HepG2 (cell line): ENCODE results near the gene RECQL5. TPM values are rescaled to one million over a fixed set of nuclear protein-coding genes. Genes with fewer than 3 reads are reported as not detected.

Source experiments
- ATAC-seq: fragments of 200-7000 bp; cut with Tn5 transposase; 3 replicates; pipeline ENCODE4 v1.9.1; 2020; ENCODE audit warnings: mild to moderate bottlenecking, moderate library complexity
- BruUV-seq: library from RNA; stranded (reverse); fragments of 400-500 nt; replicated peaks from 2 replicates; lab custom pipeline; 2021; lab: Mats Ljungman, UMichigan
- CTCF ChIA-PET: fragments of 300-600 bp; formaldehyde crosslinking; extraction: SDS; loops from one replicate; lab custom pipeline; 2021; ENCODE audit warnings: low total read pairs, inconsistent platforms, low intra/inter-chr PET ratio; lab: Yijun Ruan, JAX
- POLR2A ChIA-PET: fragments of 350-600 bp; sonication (Branson Sonifier 250); formaldehyde crosslinking; loops from one replicate; lab custom pipeline; 2020; ENCODE audit warnings: antibody characterized with exemption, inconsistent platforms; lab: Yijun Ruan, JAX
- DNase-seq: peaks from one replicate; pipeline ENCODE4 v3.0.0-alpha.2; 2015; ENCODE audit warnings: low spot score
- FAIRE-seq: peaks from 3 replicates; lab custom pipeline; 2011; peaks lifted over from hg19 to GRCh38; lab: Jason Lieb, UNC
- H2AFZ ChIP-seq: one replicate; pipeline ENCODE4 v1.6.1; 2011; ENCODE audit warnings: low read length, inconsistent platforms
- H3K27ac ChIP-seq: fragments of 300-600 bp; 3 replicates; pipeline ENCODE4 v1.8.0; 2011; ENCODE audit warnings: mixed run types, mild to moderate bottlenecking, mixed read lengths, low read length, inconsistent platforms; ENCODE audit not compliant: insufficient read depth; ENCODE audit errors: extremely low read length
- H3K27me3 ChIP-seq, 2 experiments: fragments of 200-600 bp in 1 of 2; 2 replicates in 1 of 2; 3 replicates in 1 of 2; pipeline versions ENCODE4 v1.6.0 to v1.8.0; 2011; ENCODE audit warnings: low read length in 2 of 2, mild to moderate bottlenecking in 2 of 2, moderate library complexity in 2 of 2, inconsistent platforms in 1 of 2; ENCODE audit not compliant: insufficient read depth in 2 of 2, control insufficient read depth in 1 of 2
- H3K36me3 ChIP-seq, 2 experiments: fragments of 200-600 bp in 1 of 2; replicated peaks in 1 of 2; 2 replicates in 1 of 2; 3 replicates in 1 of 2; pipeline versions ENCODE4 v1.5.1 to v1.8.0; 2011; ENCODE audit warnings: low read length in 2 of 2, inconsistent platforms in 1 of 2; ENCODE audit not compliant: insufficient read depth in 2 of 2, control insufficient read depth in 1 of 2
- H3K4me1 ChIP-seq: 2 replicates; pipeline ENCODE4 v1.5.1; 2012; ENCODE audit warnings: low read length, inconsistent platforms; ENCODE audit not compliant: insufficient read depth
- H3K4me2 ChIP-seq: 2 replicates; pipeline ENCODE4 v1.6.0; 2011; ENCODE audit warnings: low read depth, low read length, inconsistent platforms
- H3K4me3 ChIP-seq, 3 experiments: fragments of 200-600 bp in 1 of 3; sonication (generic), shearing (Covaris generic) in 1 of 3; replicated peaks in 1 of 3; 2 replicates each; pipeline ENCODE4 v1.5.1; 2011 to 2016; ENCODE audit warnings: low read length in 3 of 3, inconsistent platforms in 2 of 3, low read depth in 2 of 3, mild to moderate bottlenecking in 2 of 3, control low read depth in 1 of 3, mixed read lengths in 1 of 3; ENCODE audit not compliant: insufficient read depth in 1 of 3
- H3K79me2 ChIP-seq: one replicate; pipeline ENCODE4 v1.6.1; 2011; ENCODE audit warnings: low read length, inconsistent platforms; ENCODE audit not compliant: insufficient read depth
- H3K9ac ChIP-seq: 2 replicates; pipeline ENCODE4 v1.6.0; 2011; ENCODE audit warnings: mild to moderate bottlenecking, low read depth, low read length, inconsistent platforms; ENCODE audit not compliant: insufficient read depth
- H3K9me3 ChIP-seq: 2 replicates; pipeline ENCODE4 v1.5.1; 2012; ENCODE audit warnings: mild to moderate bottlenecking, low read length
- H4K20me1 ChIP-seq: 2 replicates; pipeline ENCODE4 v1.6.0; 2011; ENCODE audit warnings: inconsistent platforms, mild to moderate bottlenecking, low read length, moderate library complexity; ENCODE audit not compliant: insufficient read depth
- BHLHE40 ChIP-seq: IDR thresholded peaks from 2 replicates; pipeline ENCODE4 v1.6.1; 2011; ENCODE audit warnings: low read length, improper control_type of control experiment
- GTF2F1 ChIP-seq: fragments of 150-350 bp; IDR thresholded peaks from 2 replicates; pipeline ENCODE4 v1.6.1; 2014; ENCODE audit warnings: low read length
- HMG20A ChIP-seq: IDR thresholded peaks from 2 replicates; pipeline ENCODE4 v1.6.1; 2016; ENCODE audit warnings: borderline replicate concordance
- HOXA9 ChIP-seq: sonication (generic); formaldehyde crosslinking; IDR thresholded peaks from 2 replicates; pipeline ENCODE4 v1.8.1; 2022; ENCODE audit warnings: missing genetic modification reagents, mild to moderate bottlenecking, moderate library complexity, borderline replicate concordance
- NFE2 ChIP-seq: sonication (generic); formaldehyde crosslinking; IDR thresholded peaks from 2 replicates; pipeline ENCODE4 v1.4.0; 2020; ENCODE audit warnings: missing genetic modification reagents
- RARA ChIP-seq: IDR thresholded peaks from 2 replicates; pipeline ENCODE4 v1.6.1; 2016; ENCODE audit warnings: missing genetic modification reagents, missing compliant biosample characterization
- SIX4 ChIP-seq: sonication (generic); formaldehyde crosslinking; IDR thresholded peaks from 2 replicates; pipeline ENCODE4 v1.4.0; 2020; ENCODE audit warnings: missing genetic modification reagents
- SMAD3 ChIP-seq: sonication (generic); formaldehyde crosslinking; IDR thresholded peaks from 2 replicates; pipeline ENCODE4 v1.4.0; 2020; ENCODE audit warnings: missing genetic modification reagents
- SP4 ChIP-seq: sonication (generic); formaldehyde crosslinking; IDR thresholded peaks from 2 replicates; pipeline ENCODE4 v1.8.1; 2023; ENCODE audit warnings: mild to moderate bottlenecking, missing genetic modification reagents
- ZFP62 ChIP-seq: sonication (generic); formaldehyde crosslinking; IDR thresholded peaks from 2 replicates; pipeline ENCODE4 v1.4.0; 2020; ENCODE audit warnings: missing genetic modification reagents
- ZNF354B ChIP-seq: sonication (generic); formaldehyde crosslinking; IDR thresholded peaks from 2 replicates; pipeline ENCODE4 v1.8.0; 2022; ENCODE audit warnings: mild to moderate bottlenecking, missing genetic modification reagents
- ZNF589 ChIP-seq: sonication (generic); formaldehyde crosslinking; conservative IDR thresholded peaks from 2 replicates; pipeline ENCODE4 v1.8.0; 2022; ENCODE audit warnings: mild to moderate bottlenecking, moderate library complexity, missing genetic modification reagents
- ZNF678 ChIP-seq: sonication (generic); formaldehyde crosslinking; IDR thresholded peaks from 2 replicates; pipeline ENCODE4 v1.4.0; 2020; ENCODE audit warnings: mild to moderate bottlenecking, missing genetic modification reagents
- ZNF781 ChIP-seq: sonication (generic); formaldehyde crosslinking; IDR thresholded peaks from 2 replicates; pipeline ENCODE4 v1.5.1; 2020; ENCODE audit warnings: borderline replicate concordance, mild to moderate bottlenecking, missing genetic modification reagents; ENCODE audit errors: not compliant biosample characterization
- WGBS: methylation state at CpG from one replicate; pipeline ENCODE4 v1.1.6; 2017; ENCODE audit warnings: low lambda C conversion rate; 5-methylcytosine and 5-hydroxymethylcytosine counted together
- in situ Hi-C: cut with HindIII; loops from 2 replicates; pipeline ENCODE4 v1.10.0; 2017; ENCODE audit warnings: low pct_unique_long_range_greater_than_20kb; ENCODE audit not compliant: extremely low pct_ligation_motif_present
- intact Hi-C: fragments of 100-400 bp; cut with micrococcal nuclease; formaldehyde crosslinking; loops from one replicate; pipeline ENCODE4 v1.10.0; 2022; ENCODE audit not compliant: unreplicated experiment
- polyA plus RNA-seq, 8 experiments: library from polyadenylated mRNA; depleted of rRNA in 3 of 8; stranded (reverse) in 7 of 8; unstranded in 1 of 8; fragments of >200 nt; fragmentation: Illumina TruSeq in 4 of 8; extraction: Trizol in 4 of 8; gene quantifications; 2 replicates each; pipeline versions ENCODE4 v1.2.1 to v1.2.3, GENCODE V29; 2011 to 2016; ENCODE audit warnings: low read depth in 4 of 8, missing spikeins in 1 of 8, mixed read lengths in 1 of 8; ENCODE audit not compliant: insufficient read depth in 1 of 8
- total RNA-seq, 5 experiments: library from RNA; depleted of rRNA; stranded (reverse); fragments of >200 nt; fragmentation: Illumina TruSeq; extraction: Trizol; gene quantifications; 2 replicates each; pipeline ENCODE4 v1.2.3, GENCODE V29; 2016; ENCODE audit warnings: low read depth in 1 of 5
- TF ChIP-seq, protein P1 (sequence below): sonication (generic); formaldehyde crosslinking; conservative IDR thresholded peaks from 2 replicates; pipeline ENCODE4 v1.8.1; 2023; ENCODE audit warnings: missing genetic modification reagents
- TF ChIP-seq, protein P2 (sequence below): sonication (generic); formaldehyde crosslinking; IDR thresholded peaks from 2 replicates; pipeline ENCODE4 v1.8.0; 2022; ENCODE audit warnings: missing genetic modification reagents, mild to moderate bottlenecking, inconsistent platforms, borderline replicate concordance

Gene RECQL5
- total and polyA plus RNA-seq, 2 of the 13 experiments (the other 11 are each of a cell fraction or from before 2014, with no cell fraction given): 27.7 to 32.0 TPM

DNA sequence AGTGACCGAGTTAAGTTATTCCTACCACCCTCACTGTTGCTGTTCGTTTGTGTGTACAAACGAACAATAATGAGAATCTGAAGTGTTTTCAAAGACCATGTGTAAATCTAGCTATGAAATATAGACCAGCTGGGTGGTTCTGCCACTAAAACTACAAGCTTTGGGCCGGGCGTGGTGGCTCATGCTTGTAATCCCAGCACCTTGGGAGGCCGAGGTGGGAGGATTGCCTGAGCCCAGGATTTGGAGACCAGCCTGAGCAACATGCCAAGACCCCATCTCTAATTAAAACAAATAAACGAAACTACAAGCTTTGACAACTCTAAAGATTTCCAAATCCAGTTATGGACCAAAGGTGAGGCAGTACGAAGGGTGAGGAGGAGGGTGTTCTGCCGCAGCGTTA is 973 bp downstream of the RECQL5 start:
- H3K36me3 ChIP-seq: peaks cover 12 to 44% of the 10 kb centered on the region in 2 experiments
- H2AFZ ChIP-seq: no peak overlapping the region
- H3K4me1 ChIP-seq: peaks cover 36% of the 10 kb centered on the region
- peak overlapping the region; percentile 73 for H3K27ac ChIP-seq
- BruUV-seq: no TSS peak
- in situ Hi-C loops (no loop called here), intact Hi-C loops (no loop called here)
- 69% methylated on average over 10 of the region's 10 CpGs for WGBS
- CTCF ChIA-PET: no interaction called here
- TF ChIP-seq NFE2 (CRISPR knock-in tag): no peak
- TF ChIP-seq SP4: no peak
- no peak for TF ChIP-seq ZNF678 (CRISPR knock-in tag)
- no peak for TF ChIP-seq SIX4 (CRISPR knock-in tag)
- TF ChIP-seq, protein P1, sequence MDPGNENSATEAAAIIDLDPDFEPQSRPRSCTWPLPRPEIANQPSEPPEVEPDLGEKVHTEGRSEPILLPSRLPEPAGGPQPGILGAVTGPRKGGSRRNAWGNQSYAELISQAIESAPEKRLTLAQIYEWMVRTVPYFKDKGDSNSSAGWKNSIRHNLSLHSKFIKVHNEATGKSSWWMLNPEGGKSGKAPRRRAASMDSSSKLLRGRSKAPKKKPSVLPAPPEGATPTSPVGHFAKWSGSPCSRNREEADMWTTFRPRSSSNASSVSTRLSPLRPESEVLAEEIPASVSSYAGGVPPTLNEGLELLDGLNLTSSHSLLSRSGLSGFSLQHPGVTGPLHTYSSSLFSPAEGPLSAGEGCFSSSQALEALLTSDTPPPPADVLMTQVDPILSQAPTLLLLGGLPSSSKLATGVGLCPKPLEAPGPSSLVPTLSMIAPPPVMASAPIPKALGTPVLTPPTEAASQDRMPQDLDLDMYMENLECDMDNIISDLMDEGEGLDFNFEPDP (CRISPR knock-in tag): 0 out of 2 replicates have a peak, but pooled peaks have one; percentile 59
- no peak for TF ChIP-seq ZNF354B (CRISPR knock-in tag)
- peaks cover 0 to 5% of the 10 kb centered on the region in 2 experiments; a peak in 1 of 5 replicates for H3K27me3 ChIP-seq
- H3K79me2 ChIP-seq: peaks cover 53% of the 10 kb centered on the region
- POLR2A ChIA-PET: interaction anchor here (1.3 to 2.6 kb wide), 5 partner anchors 20 to 190 kb away, joined by 4 to 25 read pairs (median 11); partner anchors contain the start of genes SMIM5 and WBP2
- H3K4me3 ChIP-seq: peak overlapping the region; percentile 77 to 99 (median 99)
- no peak for FAIRE-seq
- no peak for ATAC-seq
- H4K20me1 ChIP-seq: no peaks in the 10 kb centered on the region
- H3K9ac ChIP-seq: peak overlapping the region; percentile 92
- DNase-seq: no peak
- no peaks in the 10 kb centered on the region for H3K9me3 ChIP-seq
- H3K4me2 ChIP-seq: peak overlapping the region; percentile 97

DNA sequence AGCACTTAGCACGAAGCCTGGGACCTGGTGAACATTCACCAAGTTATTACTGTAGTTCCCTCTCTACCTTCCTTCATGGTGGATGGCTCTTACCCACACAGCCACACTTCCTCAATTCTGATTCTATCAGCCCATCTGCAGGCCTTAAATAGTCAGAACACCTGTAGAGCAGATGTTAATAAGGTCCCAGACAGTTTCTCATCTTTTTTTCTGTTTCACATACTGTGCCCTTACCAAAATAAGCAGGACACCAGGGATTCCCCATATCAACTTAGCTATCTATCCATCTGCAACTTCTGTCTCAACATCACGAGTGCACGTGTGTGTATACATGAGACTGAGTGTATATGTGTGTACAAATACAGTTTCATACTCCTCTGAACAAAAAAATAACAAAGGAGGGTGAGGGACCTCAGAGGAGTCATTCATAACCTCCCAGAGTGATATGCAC is 2.8 kb downstream of the RECQL5 start:
- ATAC-seq (no peak), DNase-seq (no peak), FAIRE-seq (no peak)
- no peak overlapping the region for H2AFZ ChIP-seq
- intact Hi-C loops (no loop called here), in situ Hi-C loops (no loop called here)
- H3K9me3 ChIP-seq: no peaks in the 10 kb centered on the region
- peaks cover 27% of the 10 kb centered on the region for H3K4me1 ChIP-seq
- 94% methylated on average over 3 of the region's 3 CpGs for WGBS
- peaks cover 0 to 5% of the 10 kb centered on the region in 2 experiments; a peak in 1 of 5 replicates for H3K27me3 ChIP-seq
- CTCF ChIA-PET: no interaction called here
- H3K4me3 ChIP-seq: no peak overlapping the region
- BruUV-seq: no TSS peak
- H3K27ac ChIP-seq: no peak overlapping the region
- no peaks in the 10 kb centered on the region for H4K20me1 ChIP-seq
- TF ChIP-seq GTF2F1: no peak
- no peak for TF ChIP-seq RARA (CRISPR knock-in tag)
- no peak for TF ChIP-seq ZNF781
- TF ChIP-seq HMG20A (CRISPR knock-in tag): no peak
- no peak for TF ChIP-seq ZFP62 (CRISPR knock-in tag)
- TF ChIP-seq BHLHE40: no peak
- TF ChIP-seq SMAD3 (CRISPR knock-in tag): no peak
- TF ChIP-seq, protein P2, sequence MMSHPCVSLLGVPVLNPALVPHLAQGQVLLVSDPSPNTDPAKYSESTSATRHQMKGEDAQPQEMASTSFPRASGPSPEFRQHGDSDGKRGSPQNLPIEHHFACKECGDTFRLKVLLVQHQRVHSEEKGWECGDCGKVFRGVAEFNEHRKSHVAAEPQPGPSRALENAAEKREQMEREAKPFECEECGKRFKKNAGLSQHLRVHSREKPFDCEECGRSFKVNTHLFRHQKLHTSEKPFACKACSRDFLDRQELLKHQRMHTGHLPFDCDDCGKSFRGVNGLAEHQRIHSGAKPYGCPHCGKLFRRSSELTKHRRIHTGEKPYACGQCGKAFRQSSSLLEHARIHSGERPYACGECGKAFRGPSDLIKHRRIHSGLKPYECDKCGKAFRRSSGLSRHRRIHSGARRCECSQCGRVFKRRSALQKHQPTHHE (CRISPR knock-in tag): no peak
- no peak for TF ChIP-seq HOXA9 (CRISPR knock-in tag)
- no peak for TF ChIP-seq ZNF589 (CRISPR knock-in tag)
- no peak overlapping the region for H3K4me2 ChIP-seq
- peaks cover 36% of the 10 kb centered on the region for H3K79me2 ChIP-seq
- POLR2A ChIA-PET: no interaction called here
- no peak overlapping the region for H3K9ac ChIP-seq
- peaks cover 14 to 35% of the 10 kb centered on the region in 2 experiments; a peak in 4 of 5 replicates for H3K36me3 ChIP-seq
